ENCODE measurements around the gene BRAT1. TPM values are rescaled to one million over a fixed set of nuclear protein-coding genes. Genes with fewer than 3 reads are reported as not detected.
A peak's percentile ranks its signal among the peaks of the same experiment; 100 is the strongest.
"Not testable (repeated sequence)": the region's sequence is repeated elsewhere in the genome, so short reads cannot be mapped to it uniquely, and the experiment has no call there.

BRAT1 gene
- total and polyA plus RNA-seq, 2 donors (not counting 1 experiment from before 2014, with no cell fraction given), result 36.8 to 68.3 TPM

DNA sequence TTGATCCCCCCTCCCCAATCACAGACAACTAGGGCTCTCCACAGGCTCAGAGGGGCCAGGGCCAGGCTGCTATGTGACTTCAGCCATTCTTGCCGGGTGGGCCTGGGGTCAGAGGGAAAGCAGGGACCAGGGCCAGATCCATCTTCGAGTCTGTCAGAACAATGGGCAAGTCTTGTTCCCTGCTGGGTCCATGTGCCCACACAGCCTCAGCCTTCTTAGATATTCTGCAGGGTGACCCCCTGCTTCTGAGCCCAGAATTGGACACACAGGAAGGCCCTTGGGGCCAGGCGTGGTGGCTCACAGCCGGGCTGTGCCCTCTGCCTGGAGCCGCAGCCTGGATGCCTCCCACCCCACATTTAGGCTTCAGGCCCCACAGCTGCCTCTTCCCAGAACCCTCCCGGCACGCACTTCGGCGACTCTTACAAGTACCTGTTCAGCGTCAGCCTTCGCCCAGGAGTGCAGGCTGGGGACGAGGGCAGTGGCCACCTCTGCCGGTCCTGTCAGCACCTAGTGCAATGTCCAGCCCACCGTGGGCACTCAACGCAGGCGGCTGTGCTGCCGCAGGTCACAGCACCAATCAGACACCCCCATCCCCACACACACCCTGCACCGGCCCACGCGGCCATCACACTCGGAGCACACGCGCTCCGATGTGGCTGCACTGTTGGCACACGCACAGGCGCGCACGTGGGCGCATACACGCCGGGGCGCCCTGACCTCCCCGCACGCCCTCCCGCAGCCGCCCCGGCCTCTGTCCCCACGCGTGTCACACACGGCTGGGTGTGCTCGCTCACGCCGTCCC, 24.1 kb downstream of the BRAT1 start:
- Mint-ChIP-seq H3K4me1 (peaks cover 57% of the 10 kb centered on the region), H3K4me3 (peak overlapping the region; percentile 90), H3K27ac (peak overlapping the region; percentile 99)
- not testable (repeated sequence) for H2AFZ ChIP-seq (ENCODE audit: insufficient read depth, low read depth, low read length, poor library complexity, severe bottlenecking); ATAC-seq (ENCODE audit: low read depth); H3K27me3 ChIP-seq (replicated peaks in 1 of 4; ENCODE audit: control extremely low read depth in 1 of 4, control insufficient read depth in 3 of 4, insufficient read depth in 4 of 4, low read length in 3 of 4); H3K9me3 ChIP-seq (ENCODE audit: control extremely low read depth in 1 of 3, control insufficient read depth in 2 of 3, insufficient read depth in 1 of 3, low read length in 2 of 3); H3K79me2 ChIP-seq (ENCODE audit: control insufficient read depth, insufficient read depth, low read length); H3K27me3 Mint-ChIP-seq; H3K9me3 Mint-ChIP-seq (ENCODE audit: insufficient read depth)
- 83% methylated on average over 11 of the region's 43 CpGs for WGBS (ENCODE audit: insufficient coverage)
- peak overlapping the region; percentile 85 for H3K4me2 ChIP-seq (replicated peaks; ENCODE audit: low read depth, low read length, poor library complexity, severe bottlenecking)
- peak; percentile 20 for DNase-seq
- intact Hi-C loops (cut with micrococcal nuclease), result loop anchor here (1.0 kb wide), 4 partner anchors 12 to 54 kb away; partner anchors contain the start of gene LFNG
- H3K36me3 ChIP-seq (replicated peaks in 1 of 2; ENCODE audit: control extremely low read depth in 1 of 2, control insufficient read depth in 1 of 2, extremely low read depth in 1 of 2, insufficient read depth in 2 of 2, low read length in 1 of 2), result peaks cover 0 to 25% of the 10 kb centered on the region in 2 experiments
- CTCF ChIA-PET, result interaction anchor here (0.8 to 3.9 kb wide), 4 partner anchors 8 to 23 kb away, joined by 3 to 34 read pairs (median 5); no protein-coding TSS in a partner anchor
- peaks cover 48 to 57% of the 10 kb centered on the region in 2 donors for H3K4me1 ChIP-seq (ENCODE audit: control insufficient read depth in 2 of 2, insufficient read depth in 2 of 2, low read length in 2 of 2)
- peak overlapping the region; percentile 62 for H3K9ac ChIP-seq (ENCODE audit: low read length)
- peaks cover 24% of the 10 kb centered on the region for H4K20me1 ChIP-seq (ENCODE audit: control insufficient read depth, insufficient read depth, low read length, poor library complexity, severe bottlenecking)
- H3K27ac ChIP-seq (ENCODE audit: low read length in 2 of 2), result peak overlapping the region; percentile 97
- POLR2A ChIA-PET, result interaction anchor here (0.6 to 14.9 kb wide), 4 partner anchors 11 to 187 kb away, joined by 4 to 340 read pairs (median 29); partner anchors contain the start of gene LFNG
- H3K4me3 ChIP-seq (ENCODE audit: control extremely low read depth in 1 of 5, extremely low read depth in 1 of 5, insufficient read depth in 1 of 5, low read depth in 2 of 5, low read length in 4 of 5), result peak overlapping the region in 3 of 5 experiments; percentile 40 to 52 (median 46)

- peak overlapping the region; percentile 85 for H3K4me2 ChIP-seq (replicated peaks; ENCODE audit: low read depth, low read length, poor library complexity, severe bottlenecking)
- peaks cover 65% of the 10 kb centered on the region for H3K4me1 Mint-ChIP-seq
- peaks cover 57 to 65% of the 10 kb centered on the region in 2 donors for H3K4me1 ChIP-seq (ENCODE audit: control insufficient read depth in 2 of 2, insufficient read depth in 2 of 2, low read length in 2 of 2)
- peaks cover 0 to 34% of the 10 kb centered on the region in 2 experiments for H3K36me3 ChIP-seq (replicated peaks in 1 of 2; ENCODE audit: control extremely low read depth in 1 of 2, control insufficient read depth in 1 of 2, extremely low read depth in 1 of 2, insufficient read depth in 2 of 2, low read length in 1 of 2)
- H3K9me3 ChIP-seq (ENCODE audit: control extremely low read depth in 1 of 3, control insufficient read depth in 2 of 3, insufficient read depth in 1 of 3, low read length in 2 of 3), result peaks cover 0 to 3% (median 0%) of the 10 kb centered on the region in 3 donors
- no peaks in the 10 kb centered on the region for H3K27me3 ChIP-seq (replicated peaks in 1 of 4; ENCODE audit: control extremely low read depth in 1 of 4, control insufficient read depth in 3 of 4, insufficient read depth in 4 of 4, low read length in 3 of 4)
- no peaks in the 10 kb centered on the region for H3K9me3 Mint-ChIP-seq (ENCODE audit: insufficient read depth)
- TF ChIP-seq CTCF (IDR thresholded peaks at IDR 0.05), result no peak
- no peak for TF ChIP-seq EZH2 (IDR thresholded peaks at IDR 0.05; ENCODE audit: borderline replicate concordance, insufficient read depth, low read depth, low read length, poor library complexity, severe bottlenecking)
- DNase-seq (peak; percentile 92), ATAC-seq (ENCODE audit: low read depth) (peak; percentile 55)
- intact Hi-C loops (cut with micrococcal nuclease), result loop anchor here (1.0 kb wide), 4 partner anchors 11 to 53 kb away; partner anchors contain the start of gene LFNG
- peak overlapping the region; percentile 99 for H3K27ac Mint-ChIP-seq
- no peak overlapping the region for H2AFZ ChIP-seq (ENCODE audit: insufficient read depth, low read depth, low read length, poor library complexity, severe bottlenecking)
- POLR2A ChIA-PET, result interaction anchor here (0.6 to 14.9 kb wide), 12 partner anchors 9 to 188 kb away, joined by 3 to 340 read pairs (median 5); partner anchors contain the start of genes BRAT1, IQCE, LFNG and TTYH3
- H3K27ac ChIP-seq (ENCODE audit: low read length in 2 of 2), result peak overlapping the region; percentile 97
- peak overlapping the region; percentile 90 for H3K4me3 Mint-ChIP-seq
- no peaks in the 10 kb centered on the region for H3K27me3 Mint-ChIP-seq
- H3K79me2 ChIP-seq (ENCODE audit: control insufficient read depth, insufficient read depth, low read length), result peaks cover 16% of the 10 kb centered on the region
- H3K4me3 ChIP-seq (ENCODE audit: control extremely low read depth in 1 of 5, extremely low read depth in 1 of 5, insufficient read depth in 1 of 5, low read depth in 2 of 5, low read length in 4 of 5), result peak overlapping the region in 4 of 5 experiments; percentile 38 to 52 (median 43)
- H3K9ac ChIP-seq (ENCODE audit: low read length), result peak overlapping the region; percentile 62
- CTCF ChIA-PET, result interaction anchor here (0.5 to 3.9 kb wide), 12 partner anchors 9 to 1712 kb away, joined by 3 to 34 read pairs (median 3); no protein-coding TSS in a partner anchor
- WGBS (ENCODE audit: insufficient coverage), result 0% methylated on average over 9 of the region's 16 CpGs
- peaks cover 33% of the 10 kb centered on the region for H4K20me1 ChIP-seq (ENCODE audit: control insufficient read depth, insufficient read depth, low read length, poor library complexity, severe bottlenecking)
Observed at GRCh38 chr7:2530071-2530987, 25.0 kb downstream of the BRAT1 start.

Measured in B cell (primary cell).